Astrocyte (in vitro differentiated cells and primary cell): ENCODE results near the gene RETREG3. TPM values are rescaled to one million over a fixed set of nuclear protein-coding genes. Genes with fewer than 3 reads are reported as not detected.
"Not testable (repeated sequence)": the region's sequence is repeated elsewhere in the genome, so short reads cannot be mapped to it uniquely, and the experiment has no call there.

ENCODE experiments used
- DNase-seq: peaks from one replicate; pipeline ENCODE4 v3.0.0-alpha.2; 2010; ENCODE audit warnings: low read depth
- FAIRE-seq: peaks from 2 replicates; lab custom pipeline; 2011; peaks lifted over from hg19 to GRCh38; lab: Jason Lieb, UNC
- H2AFZ ChIP-seq: 2 replicates; pipeline ENCODE4 v1.6.0; 2012; ENCODE audit warnings: low read depth, low read length, inconsistent platforms
- H3K27ac ChIP-seq: 2 replicates; pipeline ENCODE4 v1.5.1; 2011; ENCODE audit warnings: low read depth, low read length, inconsistent platforms
- H3K27me3 ChIP-seq: 2 replicates; pipeline ENCODE4 v1.6.0; 2011; ENCODE audit warnings: low read length, inconsistent platforms; ENCODE audit not compliant: insufficient read depth
- H3K36me3 ChIP-seq: 2 replicates; pipeline ENCODE4 v1.5.1; 2011; ENCODE audit warnings: low read length, inconsistent platforms; ENCODE audit not compliant: insufficient read depth
- H3K4me1 ChIP-seq: 2 replicates; pipeline ENCODE4 v1.5.1; 2011; ENCODE audit warnings: low read length, inconsistent platforms; ENCODE audit not compliant: insufficient read depth
- H3K4me2 ChIP-seq: 2 replicates; pipeline ENCODE4 v1.6.0; 2012; ENCODE audit warnings: low read length, inconsistent platforms
- H3K4me3 ChIP-seq: 2 replicates; pipeline ENCODE4 v1.5.1; 2011; ENCODE audit warnings: low read depth, mild to moderate bottlenecking, low read length, inconsistent platforms; ENCODE audit not compliant: insufficient read depth
- H3K79me2 ChIP-seq: 2 replicates; pipeline ENCODE4 v1.6.0; 2012; ENCODE audit warnings: mild to moderate bottlenecking, low read length, inconsistent platforms; ENCODE audit not compliant: insufficient read depth
- H3K9ac ChIP-seq: 2 replicates; pipeline ENCODE4 v1.6.0; 2012; ENCODE audit warnings: mild to moderate bottlenecking, low read length, inconsistent platforms
- H3K9me3 ChIP-seq: 2 replicates; pipeline ENCODE4 v1.5.1; 2012; ENCODE audit warnings: low read depth, mild to moderate bottlenecking, low read length, inconsistent platforms; ENCODE audit not compliant: insufficient read depth
- H4K20me1 ChIP-seq: 2 replicates; pipeline ENCODE4 v1.6.0; 2012; ENCODE audit warnings: low read length, inconsistent platforms; ENCODE audit not compliant: insufficient read depth
- H3K27ac Mint-ChIP-seq: one replicate; pipeline ENCODE4 v1.8.0; 2021; ENCODE audit warnings: mild to moderate bottlenecking, mixed read lengths; ENCODE audit not compliant: unreplicated experiment
- H3K27me3 Mint-ChIP-seq: one replicate; pipeline ENCODE4 v1.8.0; 2021; ENCODE audit warnings: low read depth, mixed read lengths; ENCODE audit not compliant: unreplicated experiment
- H3K36me3 Mint-ChIP-seq: one replicate; pipeline ENCODE4 v1.8.0; 2021; ENCODE audit warnings: low read depth, mixed read lengths; ENCODE audit not compliant: unreplicated experiment
- H3K4me1 Mint-ChIP-seq: one replicate; pipeline ENCODE4 v1.8.0; 2021; ENCODE audit warnings: low read depth, mixed read lengths; ENCODE audit not compliant: unreplicated experiment
- H3K4me3 Mint-ChIP-seq: one replicate; pipeline ENCODE4 v1.8.0; 2021; ENCODE audit warnings: mild to moderate bottlenecking, moderate library complexity, mixed read lengths; ENCODE audit not compliant: unreplicated experiment
- H3K9me3 Mint-ChIP-seq: one replicate; pipeline ENCODE4 v1.8.0; 2021; ENCODE audit warnings: mild to moderate bottlenecking, mixed read lengths; ENCODE audit not compliant: unreplicated experiment
- EZH2 ChIP-seq: IDR thresholded peaks from 2 replicates; pipeline ENCODE4 v1.6.1; 2012; ENCODE audit warnings: mild to moderate bottlenecking, low read length, inconsistent platforms; ENCODE audit not compliant: insufficient read depth
- total RNA-seq: library from RNA; stranded (reverse); gene quantifications from 2 replicates; pipeline ENCODE4 v1.2.1, GENCODE V29; 2021
- TF ChIP-seq, protein P1 (sequence below): IDR thresholded peaks from 2 replicates; pipeline ENCODE4 v1.5.1; 2011; ENCODE audit warnings: low read depth, mild to moderate bottlenecking, inconsistent platforms, low read length, moderate library complexity; ENCODE audit not compliant: insufficient read depth

The RETREG3 gene
- total RNA-seq, 1 donor from 2014 or later, result 54.3 TPM

DNA sequence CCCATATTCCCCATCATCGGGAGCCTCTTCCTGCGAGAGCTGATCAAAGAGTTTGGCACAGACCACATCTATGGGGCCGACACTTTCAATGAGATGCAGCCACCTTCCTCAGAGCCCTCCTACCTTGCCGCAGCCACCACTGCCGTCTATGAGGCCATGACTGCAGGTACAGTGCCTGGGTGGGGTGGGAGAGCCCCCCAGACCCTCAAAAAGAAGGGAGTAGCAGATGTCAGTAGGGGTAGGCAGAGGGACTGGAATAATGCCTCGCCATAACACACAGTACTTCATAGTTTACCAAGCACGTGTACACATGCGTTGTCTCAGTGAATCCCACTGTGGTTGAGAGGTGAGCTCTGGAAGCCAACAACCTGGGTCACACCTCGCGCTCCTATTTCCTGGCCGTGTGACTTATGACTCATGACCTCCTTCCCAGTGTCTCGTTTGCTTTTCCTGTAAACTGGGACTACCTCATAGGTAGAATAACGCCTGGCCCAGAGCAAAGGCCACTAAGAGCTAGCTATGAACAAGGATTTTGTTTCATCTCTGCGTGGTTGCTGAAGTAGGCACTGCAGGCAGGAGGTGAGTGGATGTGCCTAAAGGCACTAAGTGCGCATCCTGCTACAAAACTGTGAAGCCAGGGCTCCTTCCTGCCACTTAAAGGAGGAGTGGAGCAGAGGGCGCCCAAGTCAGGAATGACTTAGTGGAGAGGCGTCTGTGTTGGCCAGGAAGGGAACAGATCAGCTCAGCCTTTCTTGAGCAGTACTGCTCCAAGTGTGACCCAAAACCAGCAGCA, 67.9 kb downstream of the RETREG3 start:
- no peaks in the 10 kb centered on the region for H3K9me3 ChIP-seq
- no peak overlapping the region for H3K4me3 ChIP-seq
- no peak overlapping the region for H3K4me2 ChIP-seq
- DNase-seq (no peak), FAIRE-seq (no peak)
- no peak overlapping the region for H3K4me3 Mint-ChIP-seq
- no peaks in the 10 kb centered on the region for H3K36me3 ChIP-seq
- no peaks in the 10 kb centered on the region for H4K20me1 ChIP-seq
- H3K9ac ChIP-seq, result no peak overlapping the region
- no peaks in the 10 kb centered on the region for H3K27me3 Mint-ChIP-seq
- H3K27ac ChIP-seq, result no peak overlapping the region
- no peaks in the 10 kb centered on the region for H3K27me3 ChIP-seq
- peaks cover 11% of the 10 kb centered on the region for H3K4me1 Mint-ChIP-seq
- H3K27ac Mint-ChIP-seq, result peak overlapping the region; percentile 62
- H2AFZ ChIP-seq, result no peak overlapping the region
- H3K79me2 ChIP-seq, result peaks cover 11% of the 10 kb centered on the region
- H3K36me3 Mint-ChIP-seq, result peaks cover 14% of the 10 kb centered on the region
- H3K9me3 Mint-ChIP-seq, result no peaks in the 10 kb centered on the region
- peaks cover 5% of the 10 kb centered on the region for H3K4me1 ChIP-seq
- no peak for TF ChIP-seq EZH2
- TF ChIP-seq, protein P1, sequence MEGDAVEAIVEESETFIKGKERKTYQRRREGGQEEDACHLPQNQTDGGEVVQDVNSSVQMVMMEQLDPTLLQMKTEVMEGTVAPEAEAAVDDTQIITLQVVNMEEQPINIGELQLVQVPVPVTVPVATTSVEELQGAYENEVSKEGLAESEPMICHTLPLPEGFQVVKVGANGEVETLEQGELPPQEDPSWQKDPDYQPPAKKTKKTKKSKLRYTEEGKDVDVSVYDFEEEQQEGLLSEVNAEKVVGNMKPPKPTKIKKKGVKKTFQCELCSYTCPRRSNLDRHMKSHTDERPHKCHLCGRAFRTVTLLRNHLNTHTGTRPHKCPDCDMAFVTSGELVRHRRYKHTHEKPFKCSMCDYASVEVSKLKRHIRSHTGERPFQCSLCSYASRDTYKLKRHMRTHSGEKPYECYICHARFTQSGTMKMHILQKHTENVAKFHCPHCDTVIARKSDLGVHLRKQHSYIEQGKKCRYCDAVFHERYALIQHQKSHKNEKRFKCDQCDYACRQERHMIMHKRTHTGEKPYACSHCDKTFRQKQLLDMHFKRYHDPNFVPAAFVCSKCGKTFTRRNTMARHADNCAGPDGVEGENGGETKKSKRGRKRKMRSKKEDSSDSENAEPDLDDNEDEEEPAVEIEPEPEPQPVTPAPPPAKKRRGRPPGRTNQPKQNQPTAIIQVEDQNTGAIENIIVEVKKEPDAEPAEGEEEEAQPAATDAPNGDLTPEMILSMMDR, result no peak

DNA sequence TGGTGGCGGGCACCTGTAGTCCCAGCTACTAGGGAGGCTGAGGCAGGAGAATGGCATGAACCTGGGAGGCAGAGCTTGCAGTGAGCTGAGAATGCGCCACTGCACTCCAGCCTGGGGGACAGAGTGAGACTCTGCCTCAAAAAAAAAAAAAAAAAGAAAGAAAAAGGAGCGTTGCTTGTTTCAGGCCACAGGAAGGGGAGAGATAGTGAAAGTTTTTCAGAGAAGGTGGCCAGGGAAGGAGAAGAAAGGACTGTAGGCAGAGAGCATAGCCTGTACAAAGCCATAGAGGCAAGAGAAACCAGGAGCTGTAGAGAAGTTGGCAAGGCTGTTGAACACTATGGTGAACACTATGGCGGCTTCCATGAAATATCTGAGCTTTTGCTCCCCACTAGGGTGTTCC, 68.6 kb downstream of the RETREG3 start:
- not testable (repeated sequence) for H3K27me3 ChIP-seq, H2AFZ ChIP-seq, H3K36me3 ChIP-seq, H3K9ac ChIP-seq, DNase-seq, H3K4me1 ChIP-seq, H3K27me3 Mint-ChIP-seq, H3K4me2 ChIP-seq, H3K4me3 Mint-ChIP-seq, H3K4me3 ChIP-seq, H3K9me3 Mint-ChIP-seq, FAIRE-seq, H3K27ac Mint-ChIP-seq, H4K20me1 ChIP-seq, H3K9me3 ChIP-seq, H3K27ac ChIP-seq, H3K4me1 Mint-ChIP-seq
- H3K79me2 ChIP-seq, result peaks cover 11% of the 10 kb centered on the region
- H3K36me3 Mint-ChIP-seq, result peaks cover 14% of the 10 kb centered on the region

DNA sequence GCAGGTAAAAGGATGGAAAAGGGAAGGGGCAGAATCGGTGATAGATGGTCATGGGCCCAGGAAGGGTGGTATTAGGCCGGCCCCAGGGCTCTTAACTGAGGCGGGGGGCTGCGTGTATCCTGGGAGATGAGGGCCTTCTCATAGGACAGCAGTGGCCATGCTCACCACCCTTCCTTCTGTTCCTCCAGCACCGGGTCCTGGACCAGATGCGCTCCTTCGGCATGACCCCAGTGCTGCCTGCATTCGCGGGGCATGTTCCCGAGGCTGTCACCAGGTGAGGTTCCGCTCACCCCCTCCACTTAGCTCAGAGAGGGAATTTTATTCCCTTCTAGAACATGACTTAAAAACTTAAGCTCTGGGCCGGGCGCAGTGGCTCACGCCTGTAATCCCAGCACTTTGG, 70.7 kb downstream of the RETREG3 start:
- H3K79me2 ChIP-seq, result peaks cover 11% of the 10 kb centered on the region
- Mint-ChIP-seq H3K27ac (no peak overlapping the region), H3K4me1 (peaks cover 11% of the 10 kb centered on the region), H3K36me3 (peaks cover 14% of the 10 kb centered on the region), H3K9me3 (no peaks in the 10 kb centered on the region), H3K27me3 (no peaks in the 10 kb centered on the region), H3K4me3 (no peak overlapping the region)
- H3K36me3 ChIP-seq, result no peaks in the 10 kb centered on the region
- no peak for FAIRE-seq
- TF ChIP-seq EZH2, result no peak
- TF ChIP-seq, protein P1, result no peak
- no peak overlapping the region for H2AFZ ChIP-seq
- H3K9ac ChIP-seq, result no peak overlapping the region
- H3K27me3 ChIP-seq, result no peaks in the 10 kb centered on the region
- no peaks in the 10 kb centered on the region for H4K20me1 ChIP-seq
- H3K27ac ChIP-seq, result no peak overlapping the region
- H3K4me3 ChIP-seq, result no peak overlapping the region
- no peak overlapping the region for H3K4me2 ChIP-seq
- H3K4me1 ChIP-seq, result peaks cover 11% of the 10 kb centered on the region
- H3K9me3 ChIP-seq, result no peaks in the 10 kb centered on the region
- DNase-seq, result no peak
